ENCODE measurements around the gene MAGI2. TPM values are rescaled to one million over a fixed set of nuclear protein-coding genes. Genes with fewer than 3 reads are reported as not detected.

MAGI2 gene
- total RNA-seq, 2 experiments from 2014 or later = 0.05 to 0.12 TPM

DNA sequence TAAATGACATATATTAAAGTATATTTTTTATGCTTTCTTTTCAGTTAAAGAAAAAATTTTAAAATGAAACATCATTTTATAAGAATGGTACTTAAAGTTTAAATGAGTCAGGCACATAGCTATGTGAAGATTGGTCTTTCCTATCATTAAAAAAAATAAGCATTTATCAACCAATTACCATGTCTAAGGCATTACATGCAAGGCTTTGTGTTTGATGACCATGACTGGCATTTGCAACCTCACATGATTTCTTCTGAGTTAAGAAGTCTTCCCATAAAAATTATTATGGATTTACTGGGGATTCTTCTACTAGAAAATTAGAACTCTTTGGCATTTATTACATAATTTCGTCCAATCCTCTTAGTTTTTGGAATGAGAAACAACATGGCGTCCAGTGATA is 776.1 kb downstream of the MAGI2 start:
- no peak for ATAC-seq
- H3K36me3 Mint-ChIP-seq (ENCODE audit: low read depth) = no peaks in the 10 kb centered on the region
- CTCF ChIA-PET = no interaction called here
- intact Hi-C loops (cut with DNase I, micrococcal nuclease) = no loop called here
- H3K27me3 Mint-ChIP-seq = no peaks in the 10 kb centered on the region
- H3K27ac Mint-ChIP-seq = no peak overlapping the region
- POLR2A ChIA-PET = no interaction called here
- no peak overlapping the region for H3K4me3 Mint-ChIP-seq
- H3K4me1 Mint-ChIP-seq = no peaks in the 10 kb centered on the region
- H3K9me3 Mint-ChIP-seq (ENCODE audit: low read depth) = peaks cover 2% of the 10 kb centered on the region
- DNase-seq = no peak

DNA sequence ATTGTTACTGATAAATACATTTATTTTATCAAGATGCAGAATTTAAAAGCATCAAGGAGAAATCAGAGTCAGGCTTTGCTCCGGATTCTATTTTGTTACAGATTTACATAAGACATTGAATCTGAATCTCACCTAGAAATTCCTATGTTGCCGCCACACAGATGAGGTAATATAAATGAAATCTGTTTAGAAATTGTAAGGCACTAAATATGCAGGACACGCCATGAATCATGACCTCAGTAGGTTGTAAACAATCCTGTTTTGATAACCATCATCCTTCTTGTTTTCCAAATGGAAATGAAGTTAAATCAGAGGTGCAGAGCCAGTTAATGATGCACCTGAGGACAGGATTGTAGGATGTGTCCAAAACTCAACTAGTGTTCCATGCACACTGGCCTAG is 778.0 kb downstream of the MAGI2 start:
- intact Hi-C loops (cut with DNase I, micrococcal nuclease) = no loop called here
- Mint-ChIP-seq H3K4me3 (no peak overlapping the region), H3K9me3 (ENCODE audit: low read depth) (peaks cover 2% of the 10 kb centered on the region), H3K27me3 (no peaks in the 10 kb centered on the region), H3K4me1 (no peaks in the 10 kb centered on the region), H3K36me3 (ENCODE audit: low read depth) (no peaks in the 10 kb centered on the region), H3K27ac (no peak overlapping the region)
- DNase-seq (no peak), ATAC-seq (no peak)
- ChIA-PET POLR2A (no interaction called here), CTCF (no interaction called here)

DNA sequence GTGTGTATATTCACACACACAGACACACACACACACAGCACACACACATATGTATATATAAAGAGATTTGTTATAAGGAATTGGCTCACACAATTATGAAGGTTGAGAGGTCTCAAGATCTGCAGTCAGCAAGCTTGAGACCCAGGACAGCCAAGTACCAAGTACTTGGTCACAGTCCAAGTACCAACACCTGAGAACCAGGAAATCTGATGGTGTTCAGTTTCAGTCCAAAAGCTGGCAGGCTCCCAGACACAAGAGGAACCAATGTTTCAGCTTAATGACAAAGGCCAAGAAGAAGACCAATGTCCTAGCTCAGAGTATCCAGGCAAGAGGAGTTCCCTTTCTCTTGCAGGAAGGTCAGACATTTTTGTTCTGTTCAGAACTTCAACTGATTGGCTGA is 780.2 kb downstream of the MAGI2 start:
- CTCF ChIA-PET = no interaction called here
- DNase-seq (no peak), ATAC-seq (no peak)
- Mint-ChIP-seq H3K4me3 (no peak overlapping the region), H3K4me1 (no peaks in the 10 kb centered on the region), H3K27me3 (no peaks in the 10 kb centered on the region), H3K9me3 (ENCODE audit: low read depth) (peaks cover 4% of the 10 kb centered on the region), H3K27ac (no peak overlapping the region), H3K36me3 (ENCODE audit: low read depth) (no peaks in the 10 kb centered on the region)
- POLR2A ChIA-PET = no interaction called here
- intact Hi-C loops (cut with DNase I, micrococcal nuclease) = no loop called here

DNA sequence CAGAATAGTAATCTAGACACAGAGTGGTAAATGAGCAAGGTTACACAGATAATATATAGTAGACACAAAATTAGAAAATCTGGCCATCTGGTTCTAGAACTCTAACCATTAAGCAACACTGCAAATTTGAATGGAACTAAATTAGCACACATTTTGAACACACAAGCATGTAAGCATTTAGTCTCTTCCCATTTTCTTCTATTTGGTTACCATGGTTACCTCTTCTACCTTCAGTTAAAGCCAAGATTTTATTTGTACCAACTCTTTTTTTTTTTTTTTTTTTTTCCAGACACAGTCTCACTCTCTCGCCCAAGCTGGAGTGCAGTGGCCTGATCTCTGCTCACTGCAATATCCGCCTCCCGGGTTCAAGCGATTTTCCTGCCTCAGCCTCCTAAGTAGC is 790.5 kb downstream of the MAGI2 start:
- no peak overlapping the region for H3K4me3 Mint-ChIP-seq
- peaks cover 2% of the 10 kb centered on the region for H3K27me3 Mint-ChIP-seq
- H3K36me3 Mint-ChIP-seq (ENCODE audit: low read depth) = no peaks in the 10 kb centered on the region
- H3K9me3 Mint-ChIP-seq (ENCODE audit: low read depth) = peaks cover 2% of the 10 kb centered on the region
- no peak overlapping the region for H3K27ac Mint-ChIP-seq
- CTCF ChIA-PET = no interaction called here
- no peak for DNase-seq
- POLR2A ChIA-PET = no interaction called here
- H3K4me1 Mint-ChIP-seq = no peaks in the 10 kb centered on the region
- no peak for ATAC-seq
- intact Hi-C loops (cut with DNase I, micrococcal nuclease) = no loop called here

DNA sequence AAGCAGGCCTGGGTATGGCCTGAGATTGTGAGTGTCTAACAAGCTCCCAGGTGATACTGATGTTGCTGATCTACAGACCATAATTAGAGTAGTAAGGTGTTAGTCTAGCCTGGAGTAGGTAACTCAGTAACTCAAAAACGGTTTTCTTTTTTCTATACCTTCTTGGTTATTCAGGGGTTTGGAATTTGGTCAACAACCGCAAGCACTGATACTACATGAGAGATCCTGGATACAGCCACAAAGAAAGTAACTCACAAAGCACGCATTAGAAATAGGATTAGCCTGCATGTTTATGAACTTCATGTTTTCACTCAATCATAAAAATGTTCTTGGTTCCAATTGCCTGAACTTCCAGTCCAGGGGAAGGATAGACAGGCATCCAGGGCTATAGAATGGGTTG is 803.5 kb downstream of the MAGI2 start:
- ChIA-PET CTCF (no interaction called here), POLR2A (no interaction called here)
- no peak overlapping the region for H3K27ac Mint-ChIP-seq

DNA sequence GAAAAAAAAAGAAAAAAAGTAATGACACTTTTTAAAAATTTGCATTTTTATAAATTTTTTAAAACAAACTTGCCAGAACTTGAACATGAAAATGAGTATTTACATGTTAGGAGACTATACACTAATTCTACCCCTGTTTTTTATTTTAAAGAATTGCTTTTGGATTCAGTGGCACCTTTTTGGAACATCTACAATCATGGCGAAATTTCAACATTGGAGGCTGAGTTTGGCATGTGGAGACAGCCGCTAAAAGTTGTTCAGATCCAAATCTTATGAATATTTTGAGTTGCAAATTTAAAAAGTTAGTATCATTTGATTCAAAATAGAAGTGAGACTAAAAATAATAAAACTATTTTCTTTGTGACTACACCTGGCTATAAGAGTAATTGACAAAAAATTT is 804.2 kb downstream of the MAGI2 start:
- Mint-ChIP-seq H3K27ac (no peak overlapping the region), H3K9me3 (ENCODE audit: low read depth) (peaks cover 6% of the 10 kb centered on the region), H3K4me1 (no peaks in the 10 kb centered on the region), H3K27me3 (no peaks in the 10 kb centered on the region), H3K4me3 (no peak overlapping the region), H3K36me3 (ENCODE audit: low read depth) (no peaks in the 10 kb centered on the region)
- ATAC-seq = no peak
- ChIA-PET CTCF (no interaction called here), POLR2A (no interaction called here)
- no peak for DNase-seq
- intact Hi-C loops (cut with DNase I, micrococcal nuclease) = no loop called here

More for the DNA sequence above, 803.5 kb downstream of the MAGI2 start:
- no peaks in the 10 kb centered on the region for H3K27me3 Mint-ChIP-seq
- H3K36me3 Mint-ChIP-seq (ENCODE audit: low read depth) = no peaks in the 10 kb centered on the region
- no peak overlapping the region for H3K4me3 Mint-ChIP-seq
- ATAC-seq (no peak), DNase-seq (no peak)
- no peaks in the 10 kb centered on the region for H3K4me1 Mint-ChIP-seq
- intact Hi-C loops (cut with DNase I, micrococcal nuclease) = no loop called here
- peaks cover 6% of the 10 kb centered on the region for H3K9me3 Mint-ChIP-seq (ENCODE audit: low read depth)

DNA sequence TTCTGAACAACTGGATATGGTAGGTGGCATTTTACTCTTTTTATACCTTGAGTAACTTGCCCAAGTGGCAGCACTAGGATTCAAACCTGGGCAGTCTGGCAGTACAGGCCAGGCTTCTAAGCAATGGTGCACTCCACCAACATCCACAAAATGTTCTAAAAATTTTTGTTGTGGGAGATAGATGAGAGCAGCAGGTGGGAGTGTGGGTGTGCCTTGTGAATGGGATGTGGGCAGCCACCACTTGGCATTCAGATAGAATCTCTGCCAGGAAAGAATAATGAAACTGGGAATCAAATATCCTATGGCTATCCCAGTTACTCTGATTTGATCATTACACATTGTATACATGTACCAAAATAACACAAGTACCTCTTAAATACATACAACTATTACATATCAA is 810.7 kb downstream of the MAGI2 start:
- POLR2A ChIA-PET = no interaction called here
- H3K4me1 Mint-ChIP-seq = no peaks in the 10 kb centered on the region
- H3K9me3 Mint-ChIP-seq (ENCODE audit: low read depth) = peaks cover 3% of the 10 kb centered on the region
- ATAC-seq (no peak), DNase-seq (no peak)
- no peaks in the 10 kb centered on the region for H3K27me3 Mint-ChIP-seq
- no peak overlapping the region for H3K4me3 Mint-ChIP-seq
- H3K27ac Mint-ChIP-seq = no peak overlapping the region
- CTCF ChIA-PET = interaction anchor here (1.2 kb wide), 1 partner anchor 13 kb away, joined by 3 read pairs; no protein-coding TSS in a partner anchor
- intact Hi-C loops (cut with DNase I, micrococcal nuclease) = no loop called here
- H3K36me3 Mint-ChIP-seq (ENCODE audit: low read depth) = no peaks in the 10 kb centered on the region

DNA sequence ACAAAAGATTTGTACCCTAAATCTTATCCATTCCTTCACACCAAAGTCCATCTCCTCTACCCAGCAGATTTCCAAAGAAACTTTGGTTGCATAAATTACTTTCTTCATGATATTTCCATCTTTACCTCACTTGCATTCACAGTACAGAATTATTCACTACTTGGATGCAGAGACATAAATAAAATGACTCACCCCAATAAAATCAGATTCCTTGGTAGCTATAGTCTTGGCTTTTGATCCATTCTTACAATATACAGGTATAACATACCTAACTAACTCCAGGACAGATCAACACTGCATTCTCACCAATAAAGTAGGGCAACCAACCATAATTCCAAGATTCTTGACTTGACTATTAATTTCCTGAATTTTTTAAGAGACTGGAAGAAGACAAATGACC is 815.1 kb downstream of the MAGI2 start:
- ATAC-seq (no peak), DNase-seq (no peak)
- ChIA-PET CTCF (interaction anchor here (0.6 kb wide), 1 partner anchor 889 kb away, joined by 3 read pairs; no protein-coding TSS in a partner anchor), POLR2A (no interaction called here)
- H3K27me3 Mint-ChIP-seq = no peaks in the 10 kb centered on the region
- no peaks in the 10 kb centered on the region for H3K9me3 Mint-ChIP-seq (ENCODE audit: low read depth)
- H3K4me1 Mint-ChIP-seq = no peaks in the 10 kb centered on the region
- intact Hi-C loops (cut with DNase I, micrococcal nuclease) = no loop called here
- no peak overlapping the region for H3K4me3 Mint-ChIP-seq
- H3K27ac Mint-ChIP-seq = no peak overlapping the region
- no peaks in the 10 kb centered on the region for H3K36me3 Mint-ChIP-seq (ENCODE audit: low read depth)

DNA sequence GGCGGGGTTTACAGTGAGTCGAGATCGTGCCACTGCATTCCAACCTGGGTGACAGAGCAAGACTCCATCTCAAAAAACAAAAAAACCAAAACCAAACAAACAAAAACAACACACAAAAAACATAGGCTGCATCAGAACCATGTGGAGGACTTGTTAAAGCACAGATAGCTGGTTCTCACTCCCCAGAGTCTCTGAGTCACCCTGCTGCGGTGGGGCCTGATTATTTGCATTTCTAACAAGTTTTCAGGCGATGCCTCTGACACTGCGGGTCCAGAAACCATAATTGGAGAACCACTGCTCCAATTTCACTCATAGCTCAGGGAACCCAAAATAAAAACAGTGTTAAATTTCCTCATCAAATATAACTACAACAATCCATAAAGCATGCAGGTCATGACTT is 816.7 kb downstream of the MAGI2 start:
- H3K4me3 Mint-ChIP-seq = no peak overlapping the region
- intact Hi-C loops (cut with DNase I, micrococcal nuclease) = no loop called here
- no peaks in the 10 kb centered on the region for H3K27me3 Mint-ChIP-seq
- DNase-seq = no peak
- H3K27ac Mint-ChIP-seq = no peak overlapping the region
- H3K4me1 Mint-ChIP-seq = no peaks in the 10 kb centered on the region
- H3K9me3 Mint-ChIP-seq (ENCODE audit: low read depth) = no peaks in the 10 kb centered on the region
- ChIA-PET CTCF (no interaction called here), POLR2A (no interaction called here)
- no peak for ATAC-seq
- no peaks in the 10 kb centered on the region for H3K36me3 Mint-ChIP-seq (ENCODE audit: low read depth)

DNA sequence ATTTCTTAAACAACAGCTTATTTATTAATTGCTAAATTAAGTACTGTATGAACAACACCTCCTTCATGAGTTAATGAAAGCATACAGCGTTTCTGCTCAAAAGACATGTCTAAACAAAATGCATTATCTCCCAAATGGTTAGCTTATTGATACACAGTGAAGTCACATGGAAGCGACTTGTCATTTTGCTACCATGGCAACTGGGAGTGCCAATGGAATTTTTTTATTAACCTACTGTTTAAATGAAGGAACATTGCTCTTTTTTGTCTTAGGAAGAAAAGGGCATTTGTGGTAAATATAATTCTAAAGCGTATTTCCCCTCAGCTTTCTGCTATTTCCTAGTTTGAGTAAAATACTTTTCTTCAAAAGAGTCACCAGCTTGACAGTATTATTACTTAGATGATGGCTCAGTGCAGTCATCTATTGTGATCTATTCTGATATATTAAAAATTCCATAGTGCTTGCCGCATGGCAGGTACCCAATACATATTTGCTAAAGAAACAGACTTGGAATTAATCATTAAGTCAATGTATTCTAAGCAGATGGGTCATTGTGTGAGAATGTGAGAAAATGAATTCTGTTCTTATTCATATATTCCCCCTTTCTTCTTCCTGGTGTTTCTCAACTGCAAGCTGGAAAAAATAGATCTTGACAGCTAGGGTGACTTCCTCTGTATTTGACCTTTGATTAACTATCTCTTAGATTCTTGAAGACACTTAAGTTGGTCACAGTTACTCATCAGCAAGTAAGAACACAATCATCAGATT is 818.3 kb downstream of the MAGI2 start:
- intact Hi-C loops (cut with DNase I, micrococcal nuclease) = no loop called here
- no peak overlapping the region for H3K27ac Mint-ChIP-seq
- ChIA-PET POLR2A (no interaction called here), CTCF (no interaction called here)
- DNase-seq (no peak), ATAC-seq (no peak)
- H3K4me3 Mint-ChIP-seq = no peak overlapping the region
- peaks cover 4% of the 10 kb centered on the region for H3K27me3 Mint-ChIP-seq
- H3K36me3 Mint-ChIP-seq (ENCODE audit: low read depth) = no peaks in the 10 kb centered on the region
- H3K9me3 Mint-ChIP-seq (ENCODE audit: low read depth) = peaks cover 3% of the 10 kb centered on the region
- no peaks in the 10 kb centered on the region for H3K4me1 Mint-ChIP-seq

DNA sequence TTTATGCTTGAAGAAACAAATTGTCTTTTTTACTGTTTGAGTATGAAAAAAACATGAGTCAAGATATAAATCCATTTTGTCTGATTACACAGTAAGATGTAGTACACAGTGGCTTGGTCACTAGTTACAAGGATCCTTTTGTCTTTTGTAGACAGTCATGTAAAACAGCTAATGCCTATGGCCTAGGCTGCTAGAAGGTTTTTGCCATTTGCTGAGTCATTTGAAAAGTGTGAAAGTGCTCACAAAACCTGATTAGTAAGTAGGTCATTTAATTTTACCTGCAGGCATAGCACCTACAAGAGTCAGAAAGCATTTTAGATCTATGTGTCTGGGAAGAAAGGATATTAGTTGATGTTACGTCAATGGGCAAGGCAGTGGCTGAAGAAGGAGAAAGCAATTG is 819.4 kb downstream of the MAGI2 start:
- Mint-ChIP-seq H3K36me3 (ENCODE audit: low read depth) (no peaks in the 10 kb centered on the region), H3K4me3 (no peak overlapping the region), H3K27me3 (peaks cover 4% of the 10 kb centered on the region), H3K9me3 (ENCODE audit: low read depth) (peaks cover 3% of the 10 kb centered on the region), H3K4me1 (no peaks in the 10 kb centered on the region), H3K27ac (no peak overlapping the region)
- ChIA-PET POLR2A (no interaction called here), CTCF (no interaction called here)
- intact Hi-C loops (cut with DNase I, micrococcal nuclease) = no loop called here
- ATAC-seq = no peak
- DNase-seq = no peak

DNA sequence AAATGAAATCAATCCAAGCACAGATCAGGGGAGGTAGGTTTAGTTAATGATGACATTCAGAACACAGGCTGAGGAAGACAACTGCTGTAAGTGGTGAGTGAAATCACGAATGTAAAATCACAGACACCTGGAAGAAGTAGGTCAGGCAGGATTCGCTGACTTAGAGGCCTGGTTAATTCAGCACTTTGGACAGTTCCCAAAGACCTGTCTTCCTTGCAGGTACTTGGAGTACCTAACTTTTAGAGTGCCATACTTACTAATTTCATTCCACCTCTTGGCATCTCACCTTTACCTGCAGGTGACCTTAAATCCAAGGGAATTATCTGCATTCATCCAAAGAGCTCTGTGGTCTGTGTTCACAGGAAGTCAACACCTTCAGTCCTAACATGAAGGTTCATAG is 832.5 kb downstream of the MAGI2 start:
- intact Hi-C loops (cut with DNase I, micrococcal nuclease) = no loop called here
- H3K9me3 Mint-ChIP-seq (ENCODE audit: low read depth) = no peaks in the 10 kb centered on the region
- H3K4me1 Mint-ChIP-seq = no peaks in the 10 kb centered on the region
- no peak for ATAC-seq
- CTCF ChIA-PET = no interaction called here
- no peaks in the 10 kb centered on the region for H3K36me3 Mint-ChIP-seq (ENCODE audit: low read depth)
- no peak for DNase-seq
- H3K4me3 Mint-ChIP-seq = no peak overlapping the region
- no peaks in the 10 kb centered on the region for H3K27me3 Mint-ChIP-seq
- POLR2A ChIA-PET = interaction anchor here (0.5 kb wide), 1 partner anchor 441 kb away, joined by 3 read pairs; no protein-coding TSS in a partner anchor
- no peak overlapping the region for H3K27ac Mint-ChIP-seq

DNA sequence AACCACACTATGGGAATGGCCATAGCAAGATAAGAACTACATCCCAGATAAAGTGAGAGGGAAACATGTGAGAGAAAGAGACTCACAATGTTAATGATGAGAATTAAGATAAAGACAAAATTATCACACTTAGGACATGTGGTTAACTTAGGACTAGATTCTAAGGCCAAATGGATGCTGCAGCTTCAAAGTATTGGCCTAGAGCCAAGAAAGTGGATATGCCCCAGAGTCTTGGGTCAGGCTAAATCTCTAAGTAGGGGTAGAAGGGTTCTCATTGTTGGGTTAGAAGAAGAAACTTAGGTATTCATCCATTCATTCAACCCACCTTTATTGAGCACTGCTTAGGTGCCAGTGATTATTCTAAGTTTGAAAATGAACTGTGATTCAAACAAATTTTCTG is 836.9 kb downstream of the MAGI2 start:
- no peak for ATAC-seq

More for the DNA sequence above, 836.9 kb downstream of the MAGI2 start:
- intact Hi-C loops (cut with DNase I, micrococcal nuclease) = no loop called here
- H3K36me3 Mint-ChIP-seq (ENCODE audit: low read depth) = no peaks in the 10 kb centered on the region
- H3K4me3 Mint-ChIP-seq = no peak overlapping the region
- no peaks in the 10 kb centered on the region for H3K27me3 Mint-ChIP-seq
- CTCF ChIA-PET = no interaction called here
- POLR2A ChIA-PET = no interaction called here
- no peak for DNase-seq
- H3K4me1 Mint-ChIP-seq = no peaks in the 10 kb centered on the region
- no peaks in the 10 kb centered on the region for H3K9me3 Mint-ChIP-seq (ENCODE audit: low read depth)
- H3K27ac Mint-ChIP-seq = no peak overlapping the region

All from activated CD4-positive, alpha-beta T cell treated with anti-CD3 and anti-CD28 coated beads for 36 hours (primary cell).